ENCODE results near the gene NCAM2. TPM values are rescaled to one million over a fixed set of nuclear protein-coding genes. Genes with fewer than 3 reads are reported as not detected.

NCAM2 gene
- total RNA-seq, 2 experiments from 2014 or later: not detected

- POLR2A ChIA-PET: no interaction called here
- peaks cover 2% of the 10 kb centered on the region for H3K9me3 Mint-ChIP-seq (ENCODE audit: insufficient read depth)
Observed at GRCh38 chr21:21268061-21268471, 269.9 kb downstream of the NCAM2 start.

GRCh38 chr21:21268885-21269284 lies 270.7 kb downstream of the NCAM2 start:
- Mint-ChIP-seq H3K27me3 (ENCODE audit: low read depth) (no peaks in the 10 kb centered on the region), H3K27ac (no peak overlapping the region), H3K9me3 (ENCODE audit: insufficient read depth) (peaks cover 2% of the 10 kb centered on the region), H3K4me1 (ENCODE audit: low read depth) (no peaks in the 10 kb centered on the region), H3K36me3 (ENCODE audit: low read depth) (no peaks in the 10 kb centered on the region), H3K4me3 (no peak overlapping the region)
- DNase-seq (no peak), ATAC-seq (no peak)
- ChIA-PET CTCF (no interaction called here), POLR2A (no interaction called here)

More at GRCh38 chr21:21268061-21268471, 269.9 kb downstream of the NCAM2 start:
- no peaks in the 10 kb centered on the region for H3K27me3 Mint-ChIP-seq (ENCODE audit: low read depth)
- H3K4me3 Mint-ChIP-seq: no peak overlapping the region
- CTCF ChIA-PET: no interaction called here
- DNase-seq: no peak
- no peaks in the 10 kb centered on the region for H3K36me3 Mint-ChIP-seq (ENCODE audit: low read depth)
- no peaks in the 10 kb centered on the region for H3K4me1 Mint-ChIP-seq (ENCODE audit: low read depth)
- ATAC-seq: no peak
- no peak overlapping the region for H3K27ac Mint-ChIP-seq

GRCh38 chr21:21279193-21279901 lies 281.1 kb downstream of the NCAM2 start:
- H3K9me3 Mint-ChIP-seq (ENCODE audit: insufficient read depth): no peaks in the 10 kb centered on the region
- ChIA-PET POLR2A (no interaction called here), CTCF (no interaction called here)
- no peak overlapping the region for H3K27ac Mint-ChIP-seq
- ATAC-seq (no peak), DNase-seq (no peak)
- no peaks in the 10 kb centered on the region for H3K27me3 Mint-ChIP-seq (ENCODE audit: low read depth)
- H3K4me3 Mint-ChIP-seq: no peak overlapping the region
- H3K36me3 Mint-ChIP-seq (ENCODE audit: low read depth): no peaks in the 10 kb centered on the region
- H3K4me1 Mint-ChIP-seq (ENCODE audit: low read depth): no peaks in the 10 kb centered on the region

- POLR2A ChIA-PET: no interaction called here
- Mint-ChIP-seq H3K27me3 (ENCODE audit: low read depth) (no peaks in the 10 kb centered on the region), H3K27ac (no peak overlapping the region), H3K9me3 (ENCODE audit: insufficient read depth) (no peaks in the 10 kb centered on the region), H3K4me1 (ENCODE audit: low read depth) (no peaks in the 10 kb centered on the region), H3K4me3 (no peak overlapping the region), H3K36me3 (ENCODE audit: low read depth) (no peaks in the 10 kb centered on the region)
- DNase-seq (no peak), ATAC-seq (no peak)
- CTCF ChIA-PET: no interaction called here
Observed at GRCh38 chr21:21283810-21284209, 285.6 kb downstream of the NCAM2 start.

- Mint-ChIP-seq H3K36me3 (ENCODE audit: low read depth) (no peaks in the 10 kb centered on the region), H3K4me3 (no peak overlapping the region), H3K27me3 (ENCODE audit: low read depth) (no peaks in the 10 kb centered on the region), H3K4me1 (ENCODE audit: low read depth) (no peaks in the 10 kb centered on the region), H3K9me3 (ENCODE audit: insufficient read depth) (no peaks in the 10 kb centered on the region), H3K27ac (no peak overlapping the region)
- POLR2A ChIA-PET: no interaction called here
- no peak for ATAC-seq
- CTCF ChIA-PET: no interaction called here
- DNase-seq: no peak
Observed at GRCh38 chr21:21286170-21286798, 288.1 kb downstream of the NCAM2 start.

- ChIA-PET CTCF (no interaction called here), POLR2A (no interaction called here)
- Mint-ChIP-seq H3K9me3 (ENCODE audit: insufficient read depth) (peaks cover 9% of the 10 kb centered on the region), H3K27me3 (ENCODE audit: low read depth) (no peaks in the 10 kb centered on the region), H3K4me3 (no peak overlapping the region), H3K27ac (no peak overlapping the region), H3K36me3 (ENCODE audit: low read depth) (no peaks in the 10 kb centered on the region), H3K4me1 (ENCODE audit: low read depth) (no peaks in the 10 kb centered on the region)
- ATAC-seq (no peak), DNase-seq (no peak)
Observed at GRCh38 chr21:21290751-21291150, 292.5 kb downstream of the NCAM2 start.

- peaks cover 9% of the 10 kb centered on the region for H3K9me3 Mint-ChIP-seq (ENCODE audit: insufficient read depth)
- no peaks in the 10 kb centered on the region for H3K27me3 Mint-ChIP-seq (ENCODE audit: low read depth)
- H3K4me1 Mint-ChIP-seq (ENCODE audit: low read depth): no peaks in the 10 kb centered on the region
- no peak overlapping the region for H3K27ac Mint-ChIP-seq
- ATAC-seq: no peak
- ChIA-PET POLR2A (no interaction called here), CTCF (no interaction called here)
- no peak overlapping the region for H3K4me3 Mint-ChIP-seq
- H3K36me3 Mint-ChIP-seq (ENCODE audit: low read depth): no peaks in the 10 kb centered on the region
- no peak for DNase-seq
Observed at GRCh38 chr21:21291883-21292569, 293.8 kb downstream of the NCAM2 start.

GRCh38 chr21:21295303-21295702 lies 297.1 kb downstream of the NCAM2 start:
- ATAC-seq: no peak
- no peak overlapping the region for H3K4me3 Mint-ChIP-seq
- H3K4me1 Mint-ChIP-seq (ENCODE audit: low read depth): no peaks in the 10 kb centered on the region
- no peaks in the 10 kb centered on the region for H3K36me3 Mint-ChIP-seq (ENCODE audit: low read depth)
- POLR2A ChIA-PET: no interaction called here
- peaks cover 12% of the 10 kb centered on the region for H3K9me3 Mint-ChIP-seq (ENCODE audit: insufficient read depth)
- no peak for DNase-seq
- no peak overlapping the region for H3K27ac Mint-ChIP-seq
- CTCF ChIA-PET: no interaction called here
- no peaks in the 10 kb centered on the region for H3K27me3 Mint-ChIP-seq (ENCODE audit: low read depth)

GRCh38 chr21:21297211-21297610 lies 299.0 kb downstream of the NCAM2 start:
- ChIA-PET POLR2A (no interaction called here), CTCF (no interaction called here)
- H3K27me3 Mint-ChIP-seq (ENCODE audit: low read depth): no peaks in the 10 kb centered on the region
- ATAC-seq: no peak
- peaks cover 12% of the 10 kb centered on the region for H3K9me3 Mint-ChIP-seq (ENCODE audit: insufficient read depth)
- H3K36me3 Mint-ChIP-seq (ENCODE audit: low read depth): no peaks in the 10 kb centered on the region
- DNase-seq: no peak
- H3K27ac Mint-ChIP-seq: no peak overlapping the region
- no peak overlapping the region for H3K4me3 Mint-ChIP-seq
- no peaks in the 10 kb centered on the region for H3K4me1 Mint-ChIP-seq (ENCODE audit: low read depth)

- ChIA-PET CTCF (no interaction called here), POLR2A (no interaction called here)
- Mint-ChIP-seq H3K9me3 (ENCODE audit: insufficient read depth) (peaks cover 2% of the 10 kb centered on the region), H3K4me3 (no peak overlapping the region), H3K27me3 (ENCODE audit: low read depth) (no peaks in the 10 kb centered on the region), H3K27ac (no peak overlapping the region), H3K4me1 (ENCODE audit: low read depth) (no peaks in the 10 kb centered on the region), H3K36me3 (ENCODE audit: low read depth) (no peaks in the 10 kb centered on the region)
- ATAC-seq: no peak
- no peak for DNase-seq
Observed at GRCh38 chr21:21301013-21301412, 302.8 kb downstream of the NCAM2 start.

- POLR2A ChIA-PET: no interaction called here
- DNase-seq: no peak
- Mint-ChIP-seq H3K4me1 (ENCODE audit: low read depth) (no peaks in the 10 kb centered on the region), H3K4me3 (no peak overlapping the region), H3K36me3 (ENCODE audit: low read depth) (no peaks in the 10 kb centered on the region), H3K27ac (no peak overlapping the region), H3K27me3 (ENCODE audit: low read depth) (no peaks in the 10 kb centered on the region), H3K9me3 (ENCODE audit: insufficient read depth) (no peaks in the 10 kb centered on the region)
- no peak for ATAC-seq
- CTCF ChIA-PET: no interaction called here
Observed at GRCh38 chr21:21309510-21309909, 311.3 kb downstream of the NCAM2 start.

GRCh38 chr21:21324297-21324696 lies 326.1 kb downstream of the NCAM2 start:
- ChIA-PET POLR2A (no interaction called here), CTCF (no interaction called here)
- ATAC-seq (no peak), DNase-seq (no peak)
- no peaks in the 10 kb centered on the region for H3K4me1 Mint-ChIP-seq (ENCODE audit: low read depth)
- no peaks in the 10 kb centered on the region for H3K9me3 Mint-ChIP-seq (ENCODE audit: insufficient read depth)
- no peaks in the 10 kb centered on the region for H3K36me3 Mint-ChIP-seq (ENCODE audit: low read depth)
- H3K27me3 Mint-ChIP-seq (ENCODE audit: low read depth): no peaks in the 10 kb centered on the region
- H3K4me3 Mint-ChIP-seq: no peak overlapping the region
- no peak overlapping the region for H3K27ac Mint-ChIP-seq
